Right lobe of liver (tissue), 6 donors: ENCODE data around the gene MIDN. TPM values are rescaled to one million over a fixed set of nuclear protein-coding genes. Genes with fewer than 3 reads are reported as not detected.

Experiments used
- ATAC-seq, 4 donors: fragments of 200-7000 bp; cut with Tn5 transposase; one replicate each; pipeline ENCODE4 v1.9.1; 2020; ENCODE audit warnings: mild to moderate bottlenecking in 4 of 4, moderate library complexity in 4 of 4
- DNase-seq, 3 donors: peaks; one replicate each; pipeline ENCODE4 v3.0.0-alpha.2; 2020
- H3K27ac ChIP-seq, 3 donors: fragments of 200-600 bp; one replicate each; pipeline ENCODE4 v1.8.0; 2022
- H3K27me3 ChIP-seq, 2 donors: fragments of 200-600 bp; one replicate each; pipeline ENCODE4 v1.8.0; 2022
- H3K36me3 ChIP-seq, 4 donors: fragments of 200-600 bp; sonication (generic) in 1 of 4; one replicate each; pipeline versions ENCODE4 v1.5.1 to v1.8.0; 2017 to 2022; ENCODE audit warnings: control low read depth in 1 of 4
- H3K4me1 ChIP-seq, 4 donors: fragments of 200-600 bp; sonication (generic) in 1 of 4; one replicate each; pipeline versions ENCODE4 v1.5.1 to v1.8.0; 2017 to 2022; ENCODE audit warnings: control low read depth in 1 of 4
- H3K4me3 ChIP-seq, 3 donors: fragments of 200-600 bp; one replicate each; pipeline ENCODE4 v1.8.0; 2022
- H3K9me3 ChIP-seq, 4 donors: fragments of 200-600 bp; sonication (generic) in 1 of 4; one replicate each; pipeline versions ENCODE4 v1.5.1 to v1.8.0; 2017 to 2022; ENCODE audit warnings: control low read depth in 1 of 4
- CTCF ChIP-seq, 4 donors: fragments of 200-600 bp in 3 of 4; fragments of 450-650 bp in 1 of 4; IDR thresholded peaks; one replicate each; pipeline versions ENCODE4 v1.5.1 to v1.8.0; 2016 to 2022; ENCODE audit warnings: antibody characterized with exemption in 4 of 4, mild to moderate bottlenecking in 2 of 4
- POLR2A ChIP-seq: fragments of 450-650 bp; IDR thresholded peaks from one replicate; pipeline ENCODE4 v1.6.1; 2017; ENCODE audit warnings: antibody characterized with exemption, mild to moderate bottlenecking
- WGBS: methylation state at CpG from one replicate; pipeline ENCODE4 v1.1.6; 2018; ENCODE audit warnings: low coverage, low lambda C conversion rate; ENCODE audit not compliant: insufficient coverage; ENCODE audit errors: missing lambda C conversion rate; 5-methylcytosine and 5-hydroxymethylcytosine counted together
- intact Hi-C, 2 donors: fragments of 100-400 bp; cut with DNase I; formaldehyde crosslinking; loops; one replicate each; pipeline versions ENCODE4 v1.11.2 to v1.14.1; 2022
- total RNA-seq, 6 experiments: library from RNA; depleted of rRNA in 2 of 6; stranded (reverse); fragments of >200 nt in 2 of 6; fragmentation: NEBNext Ultra II Directional in 3 of 6; extraction: Animal tissue kit (Norgen Biotek cat#: 25700) in 3 of 6; gene quantifications; one replicate each; pipeline versions ENCODE4 v1.1.0 to v1.2.4, GENCODE V29; 2016 to 2023
- donor health status: DM: no; HTN: yes; CAD: no.
- donor health status: DM: no; HTN: no; CAD: no.
- donor health status: DM: no; HTN: no; CAD: no.
- donor health status: DM: no; HTN: yes; CAD: no.
- donor health status: DM: no; HTN: yes; CAD: no.

Gene MIDN
- total RNA-seq, 6 experiments from 2014 or later: 22.3 to 55.1 (median 29.3) TPM

DNA sequence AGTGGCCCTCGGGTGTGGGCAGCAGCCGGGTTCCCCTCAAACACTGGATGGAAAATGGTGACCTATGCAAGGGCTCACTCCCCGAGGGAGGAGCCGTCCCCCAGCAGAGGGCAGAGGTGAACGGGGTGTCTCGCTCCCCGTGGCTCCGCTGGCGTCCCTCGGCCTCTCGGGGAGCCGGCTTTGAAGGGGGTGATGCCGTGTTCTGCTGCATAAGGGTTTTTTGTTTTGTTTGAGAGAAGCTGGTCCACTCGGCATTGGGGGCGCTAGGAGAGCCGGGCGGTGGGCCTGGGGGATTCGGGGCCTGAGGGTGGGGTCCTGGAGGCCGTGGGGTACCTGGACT, 41.3 kb downstream of the MIDN start:
- H3K27me3 ChIP-seq: no peaks in the 10 kb centered on the region
- intact Hi-C loops: loop anchor here in 1 of 2 donors (10.0 kb wide), 3 partner anchors 75 to 215 kb away; no protein-coding TSS in a partner anchor
- no peak for DNase-seq

GRCh38 chr19:1290196-1290702, 41.9 kb downstream of the MIDN start:
- Histone ChIP-seq H3K4me3 (no peak overlapping the region), H3K27ac (no peak overlapping the region), H3K9me3 (no peaks in the 10 kb centered on the region), H3K27me3 (no peaks in the 10 kb centered on the region), H3K4me1 (peaks cover 0 to 18% (median 6%) of the 10 kb centered on the region in 4 donors), H3K36me3 (no peaks in the 10 kb centered on the region)
- DNase-seq: no peak
- TF ChIP-seq POLR2A (no peak), CTCF (IDR thresholded peaks at IDR 0.05) (no peak)
- no peak for ATAC-seq
- intact Hi-C loops: loop anchor here in 1 of 2 donors (10.0 kb wide), 1 partner anchor 75 kb away; no protein-coding TSS in a partner anchor
- WGBS: no CpG with 5 or more reads among the region's 24 CpGs

More for the DNA sequence above, 41.3 kb downstream of the MIDN start:
- Histone ChIP-seq H3K4me3 (no peak overlapping the region), H3K9me3 (no peaks in the 10 kb centered on the region), H3K4me1 (peaks cover 0 to 24% (median 9%) of the 10 kb centered on the region in 4 donors), H3K27ac (no peak overlapping the region), H3K36me3 (no peaks in the 10 kb centered on the region)
- 75% methylated on average over 6 of the region's 19 CpGs for WGBS
- TF ChIP-seq POLR2A (no peak), CTCF (IDR thresholded peaks at IDR 0.05) (no peak)
- ATAC-seq: no peak

- DNase-seq (no peak), ATAC-seq (no peak)
- intact Hi-C loops: loop anchor here in 1 of 2 donors (10.0 kb wide), 1 partner anchor 74 kb away; no protein-coding TSS in a partner anchor
- Histone ChIP-seq H3K36me3 (no peaks in the 10 kb centered on the region), H3K27ac (no peak overlapping the region), H3K4me3 (no peak overlapping the region), H3K9me3 (no peaks in the 10 kb centered on the region), H3K4me1 (peaks cover 0 to 19% (median 6%) of the 10 kb centered on the region in 4 donors), H3K27me3 (no peaks in the 10 kb centered on the region)
- TF ChIP-seq CTCF (IDR thresholded peaks at IDR 0.05): no peak
- TF ChIP-seq POLR2A: no peak
- 67% methylated on average over 4 of the region's 40 CpGs for WGBS
Measured at GRCh38 chr19:1290703-1291651, 42.6 kb downstream of the MIDN start.

DNA sequence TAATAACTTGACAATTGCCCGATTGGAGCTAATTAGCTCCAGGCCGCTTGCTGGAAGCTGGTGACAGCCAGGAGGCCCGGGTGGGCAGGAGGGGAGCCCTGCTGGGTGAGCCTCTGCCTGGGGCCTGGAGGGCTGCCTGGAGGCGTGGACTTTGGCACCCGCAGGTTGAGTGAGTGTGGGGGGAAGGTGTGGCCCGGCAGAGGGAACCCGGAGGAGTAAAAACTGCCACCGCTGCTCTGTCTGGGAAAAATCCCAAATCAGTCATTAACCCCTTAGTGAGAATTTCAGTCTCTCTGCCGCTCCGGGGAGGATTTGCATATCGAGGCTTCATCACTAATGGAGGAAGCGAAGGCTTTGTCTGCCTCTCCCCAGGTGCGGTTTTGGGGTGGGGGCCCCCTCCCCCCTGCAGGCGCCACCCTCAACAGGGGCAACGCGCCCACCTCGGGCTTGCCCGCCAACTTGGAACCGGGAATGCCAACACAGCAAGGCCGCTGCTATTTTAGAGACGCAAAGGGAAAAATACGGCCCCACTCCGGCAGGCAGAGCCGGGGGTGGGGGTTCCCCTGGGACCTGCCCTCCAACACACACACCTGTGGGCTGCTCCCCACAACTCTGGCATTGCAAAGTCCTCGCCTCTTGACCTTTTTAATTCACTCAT, 43.5 kb downstream of the MIDN start:
- Histone ChIP-seq H3K36me3 (no peaks in the 10 kb centered on the region), H3K27ac (no peak overlapping the region), H3K9me3 (no peaks in the 10 kb centered on the region), H3K27me3 (no peaks in the 10 kb centered on the region), H3K4me1 (peaks cover 0 to 19% (median 6%) of the 10 kb centered on the region in 4 donors), H3K4me3 (no peak overlapping the region)
- DNase-seq: peak in 2 of 3 donors; percentile 70 to 82
- WGBS: 27% methylated on average over 13 of the region's 25 CpGs
- TF ChIP-seq CTCF (IDR thresholded peaks at IDR 0.05): no peak
- TF ChIP-seq POLR2A: no peak
- intact Hi-C loops: loop anchor here in 1 of 2 donors (10.0 kb wide), 1 partner anchor 73 kb away; no protein-coding TSS in a partner anchor
- peak; percentile 66 to 84 (median 78) for ATAC-seq
